Uterus (tissue), 2 donors: ENCODE results near the gene PTCHD1.

ENCODE experiments used
- CTCF ChIP-seq, 4 experiments: fragments of 200-600 bp in 2 of 4; fragments of 450-650 bp in 2 of 4; sonication (generic) in 2 of 4; IDR thresholded peaks; one replicate each; pipeline ENCODE4 v1.5.1; 2016 to 2019; ENCODE audit warnings: antibody characterized with exemption in 4 of 4, mild to moderate bottlenecking in 2 of 4, moderate library complexity in 1 of 4
- POLR2A ChIP-seq, 2 donors: fragments of 450-650 bp; IDR thresholded peaks; one replicate each; pipeline ENCODE4 v1.6.1; 2016; ENCODE audit warnings: antibody characterized with exemption in 2 of 2, mild to moderate bottlenecking in 1 of 2, moderate library complexity in 1 of 2

DNA sequence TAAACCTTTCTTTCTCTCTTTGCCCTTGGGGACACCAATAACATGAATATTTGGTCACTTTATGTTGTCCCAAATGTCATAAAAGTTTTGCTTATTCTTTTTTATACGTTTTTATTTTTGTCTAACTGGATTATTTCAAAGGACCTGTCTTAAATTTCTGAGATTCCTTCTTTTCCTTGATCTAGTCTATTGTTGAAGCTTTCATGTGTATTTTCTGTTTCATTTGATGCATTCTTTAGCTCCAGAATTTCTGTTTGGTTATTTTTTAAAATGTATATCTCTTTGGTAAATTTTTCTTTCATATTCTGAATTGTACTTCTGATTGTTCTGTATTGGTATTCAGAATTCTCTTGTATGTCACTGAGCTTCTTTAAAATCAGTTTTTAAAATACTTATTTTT is 88.3 kb downstream of the PTCHD1 start:
- TF ChIP-seq CTCF (IDR thresholded peaks at IDR 0.05) (no peak), POLR2A (IDR thresholded peaks at IDR 0.05) (no peak)
